K562 (cell line): ENCODE data around the gene PPP4R4. TPM values are rescaled to one million over a fixed set of nuclear protein-coding genes. Genes with fewer than 3 reads are reported as not detected.

Experiments
- ATAC-seq: fragments of 200-7000 bp; cut with Tn5 transposase; 3 replicates; pipeline ENCODE4 v1.9.1; 2020; ENCODE audit warnings: moderate library complexity
- BruUV-seq: library from RNA; stranded (reverse); fragments of 400-500 nt; replicated peaks from 2 replicates; lab custom pipeline; 2021; lab: Mats Ljungman, UMichigan
- CTCF ChIA-PET: fragments of 300-600 bp; formaldehyde crosslinking; extraction: SDS; loops from one replicate; lab custom pipeline; 2021; ENCODE audit warnings: low intra/inter-chr PET ratio; lab: Yijun Ruan, JAX
- POLR2A ChIA-PET: fragments of 300-600, 350-650 bp; sonication (Branson Sonifier 250); formaldehyde crosslinking; extraction: SDS; loops from one replicate; lab custom pipeline; 2021; ENCODE audit warnings: antibody characterized with exemption, inconsistent platforms; lab: Yijun Ruan, JAX
- DNase-seq, 4 experiments: peaks; one replicate each; pipeline versions ENCODE4 v3.0.0 to v3.0.0-alpha.2; 2011 to 2018; ENCODE audit warnings: low spot score in 3 of 4, mixed read lengths in 3 of 4; ENCODE audit errors: extremely low read depth in 1 of 4
- FAIRE-seq: peaks from 2 replicates; lab custom pipeline; 2011; peaks lifted over from hg19 to GRCh38; lab: Jason Lieb, UNC
- H2AFZ ChIP-seq: 2 replicates; pipeline ENCODE4 v1.6.0; 2011; ENCODE audit warnings: low read depth, low read length, control low read depth, inconsistent platforms
- H3K27ac ChIP-seq: fragments of 200-600 bp; 3 replicates; pipeline ENCODE4 v1.8.0; 2011; ENCODE audit warnings: low read depth, mild to moderate bottlenecking, control low read depth, inconsistent platforms, low read length, moderate library complexity, mixed read lengths; ENCODE audit errors: extremely low read depth
- H3K27me3 ChIP-seq, 2 experiments: fragments of 300-600 bp in 1 of 2; 2 replicates in 1 of 2; 3 replicates in 1 of 2; pipeline versions ENCODE4 v1.6.0 to v1.8.0; 2011; ENCODE audit warnings: inconsistent platforms in 2 of 2, low read length in 2 of 2, mild to moderate bottlenecking in 1 of 2, mixed read lengths in 1 of 2, moderate library complexity in 1 of 2; ENCODE audit not compliant: control insufficient read depth in 2 of 2, insufficient read depth in 2 of 2
- H3K36me3 ChIP-seq: fragments of 300-600 bp; 3 replicates; pipeline ENCODE4 v1.8.0; 2011; ENCODE audit warnings: mild to moderate bottlenecking, low read length, inconsistent platforms; ENCODE audit not compliant: control insufficient read depth, insufficient read depth
- H3K4me1 ChIP-seq, 2 experiments: fragments of 200-600 bp in 1 of 2; replicated peaks in 1 of 2; 2 replicates in 1 of 2; 3 replicates in 1 of 2; pipeline versions ENCODE4 v1.5.1 to v1.8.0; 2011; ENCODE audit warnings: inconsistent platforms in 2 of 2, low read length in 2 of 2, mild to moderate bottlenecking in 1 of 2, mixed read lengths in 1 of 2, moderate library complexity in 1 of 2; ENCODE audit not compliant: control insufficient read depth in 2 of 2, insufficient read depth in 2 of 2
- H3K4me2 ChIP-seq: 2 replicates; pipeline ENCODE4 v1.6.1; 2011; ENCODE audit warnings: low read length, control low read depth, inconsistent platforms, mixed read lengths; ENCODE audit not compliant: insufficient read depth
- H3K4me3 ChIP-seq: fragments of 200-600 bp; sonication (generic), shearing (Covaris generic); 2 replicates; pipeline ENCODE4 v1.5.1; 2016; ENCODE audit warnings: control low read depth, inconsistent platforms
- H3K79me2 ChIP-seq: fragments of 200-600 bp; 3 replicates; pipeline ENCODE4 v1.8.0; 2011; ENCODE audit warnings: low read length, inconsistent platforms; ENCODE audit not compliant: control insufficient read depth, insufficient read depth
- H3K9ac ChIP-seq, 2 experiments: 2 replicates each; pipeline versions ENCODE4 v1.6.0 to v1.6.1; 2011; ENCODE audit warnings: low read depth in 2 of 2, low read length in 2 of 2, control low read depth in 1 of 2, inconsistent platforms in 1 of 2, mild to moderate bottlenecking in 1 of 2, mixed read lengths in 1 of 2; ENCODE audit not compliant: insufficient read depth in 1 of 2
- H3K9me1 ChIP-seq: one replicate; pipeline ENCODE4 v1.6.0; 2011; ENCODE audit warnings: inconsistent platforms, mild to moderate bottlenecking, low read length, moderate library complexity; ENCODE audit not compliant: control insufficient read depth, insufficient read depth
- H3K9me3 ChIP-seq: replicated peaks from 2 replicates; pipeline ENCODE4 v1.5.1; 2011; ENCODE audit warnings: low read depth, low read length, inconsistent platforms; ENCODE audit not compliant: control insufficient read depth, insufficient read depth
- H4K20me1 ChIP-seq: replicated peaks from 2 replicates; pipeline ENCODE4 v1.6.1; 2011; ENCODE audit warnings: low read length, inconsistent platforms, mixed read lengths; ENCODE audit not compliant: control insufficient read depth, insufficient read depth
- ARID1B ChIP-seq: fragments of 450-650 bp; IDR thresholded peaks from 2 replicates; pipeline ENCODE4 v1.6.1; 2016; ENCODE audit warnings: antibody characterized with exemption, mild to moderate bottlenecking, inconsistent platforms
- KLF16 ChIP-seq: IDR thresholded peaks from 2 replicates; pipeline ENCODE4 v1.6.1; 2016; ENCODE audit warnings: antibody characterized with exemption
- MITF ChIP-seq: IDR thresholded peaks from 2 replicates; pipeline ENCODE4 v1.6.1; 2014; ENCODE audit warnings: antibody characterized with exemption
- ZNF124 ChIP-seq: sonication (generic); formaldehyde crosslinking; IDR thresholded peaks from 2 replicates; pipeline ENCODE4 v1.8.1; 2022; ENCODE audit warnings: missing genetic modification reagents
- ZNF79 ChIP-seq: fragments of 250-450 bp; sonication (Bioruptor Pico); IDR thresholded peaks from 2 replicates; pipeline ENCODE4 v1.4.0; 2020; ENCODE audit warnings: low read depth, mild to moderate bottlenecking, moderate library complexity
- ZSCAN32 ChIP-seq: fragments of 450-650 bp; formaldehyde crosslinking; IDR thresholded peaks from 2 replicates; pipeline ENCODE4 v1.4.0; 2020; ENCODE audit warnings: mild to moderate bottlenecking, moderate library complexity
- WGBS: fragments of 100-300 bp; shearing (Covaris generic); methylation state at CpG from one replicate; pipeline ENCODE4 v1.1.6; 2016; ENCODE audit warnings: low coverage, mixed read lengths; ENCODE audit not compliant: insufficient coverage; ENCODE audit errors: missing lambda C conversion rate; 5-methylcytosine and 5-hydroxymethylcytosine counted together
- in situ Hi-C: fragments of 300-500 bp; cut with MboI; formaldehyde crosslinking; loops from 4 replicates; pipeline ENCODE4 v1.15.0; 2018; ENCODE audit warnings: inconsistent platforms, mixed read lengths
- intact Hi-C: fragments of 100-400 bp; cut with micrococcal nuclease; formaldehyde crosslinking; loops from 2 replicates; pipeline ENCODE4 v1.14.2; 2022
- polyA plus RNA-seq, 8 experiments: library from polyadenylated mRNA; depleted of rRNA in 4 of 8; stranded (reverse) in 5 of 8; unstranded in 3 of 8; fragments of >200 nt; fragmentation: Nextera tagmentation in 2 of 8; fragmentation: Illumina TruSeq in 1 of 8; extraction: Ambion mirVana in 2 of 8; extraction: Trizol in 1 of 8; gene quantifications; 2 replicates each; pipeline versions ENCODE4 v1.2.1 to v1.2.3, GENCODE V29; 2011 to 2014; ENCODE audit warnings: inconsistent platforms in 1 of 8, missing spikeins in 1 of 8
- total RNA-seq, 7 experiments: library from RNA; depleted of rRNA in 6 of 7; stranded (reverse); fragments of >200 nt in 6 of 7; fragmentation: Illumina TruSeq in 2 of 7; extraction: Trizol in 2 of 7; gene quantifications; 2 replicates each; pipeline versions ENCODE4 v1.2.1 to v1.2.3, GENCODE V29; 2011 to 2021; ENCODE audit warnings: low replicate concordance in 1 of 7
- TF ChIP-seq, protein P1 (sequence below): sonication (generic); formaldehyde crosslinking; IDR thresholded peaks from 2 replicates; pipeline ENCODE4 v1.5.0; 2020; ENCODE audit warnings: missing genetic modification reagents
- TF ChIP-seq, protein P2 (sequence below): fragments of 450-650 bp; IDR thresholded peaks from 2 replicates; pipeline ENCODE4 v1.6.1; 2016

PPP4R4 gene
- total and polyA plus RNA-seq, 9 of the 15 experiments (the other 6 are each of a cell fraction or from before 2014, with no cell fraction given) = 0.11 to 0.26 TPM; not detected in 7

GRCh38 chr14:94145902-94146527 is 28.1 kb upstream of the PPP4R4 start (continued):
- TF ChIP-seq ZSCAN32 (no peak), ZNF79 (no peak), ARID1B (no peak), KLF16 (no peak), ZNF124 (CRISPR knock-in tag) (no peak)
- TF ChIP-seq, protein P1, sequence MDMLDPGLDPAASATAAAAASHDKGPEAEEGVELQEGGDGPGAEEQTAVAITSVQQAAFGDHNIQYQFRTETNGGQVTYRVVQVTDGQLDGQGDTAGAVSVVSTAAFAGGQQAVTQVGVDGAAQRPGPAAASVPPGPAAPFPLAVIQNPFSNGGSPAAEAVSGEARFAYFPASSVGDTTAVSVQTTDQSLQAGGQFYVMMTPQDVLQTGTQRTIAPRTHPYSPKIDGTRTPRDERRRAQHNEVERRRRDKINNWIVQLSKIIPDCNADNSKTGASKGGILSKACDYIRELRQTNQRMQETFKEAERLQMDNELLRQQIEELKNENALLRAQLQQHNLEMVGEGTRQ (CRISPR knock-in tag) = no peak

DNA sequence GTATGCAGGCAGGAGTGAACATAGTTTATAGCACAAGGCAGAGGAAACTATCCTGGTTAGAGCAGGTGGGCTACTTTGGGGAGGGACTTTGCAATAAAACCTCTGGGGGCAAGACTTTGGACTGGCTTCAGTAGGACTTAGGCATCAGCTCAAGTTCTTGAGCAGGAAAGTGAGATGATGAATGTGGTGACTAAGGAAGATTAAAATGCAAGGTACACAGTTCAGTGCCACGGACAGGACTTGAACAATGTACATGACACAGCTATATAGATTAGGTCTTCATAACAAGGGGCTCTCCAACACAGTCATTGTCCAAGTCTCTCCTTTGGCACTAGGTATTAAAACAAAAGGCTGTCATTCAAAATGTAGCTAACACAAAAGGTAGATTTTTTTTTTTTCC is 21.4 kb upstream of the PPP4R4 start:
- no peak overlapping the region for H3K4me3 ChIP-seq
- ATAC-seq (no peak), DNase-seq (no peak), FAIRE-seq (no peak)
- in situ Hi-C loops (no loop called here), intact Hi-C loops (no loop called here)
- H2AFZ ChIP-seq = no peak overlapping the region
- BruUV-seq = no TSS peak
- H3K27ac ChIP-seq = no peak overlapping the region
- H3K4me2 ChIP-seq = no peak overlapping the region
- ChIA-PET POLR2A (no interaction called here), CTCF (no interaction called here)
- no peaks in the 10 kb centered on the region for H4K20me1 ChIP-seq
- no peaks in the 10 kb centered on the region for H3K4me1 ChIP-seq
- no peaks in the 10 kb centered on the region for H3K9me3 ChIP-seq
- no peak for TF ChIP-seq MITF
- TF ChIP-seq, protein P2, sequence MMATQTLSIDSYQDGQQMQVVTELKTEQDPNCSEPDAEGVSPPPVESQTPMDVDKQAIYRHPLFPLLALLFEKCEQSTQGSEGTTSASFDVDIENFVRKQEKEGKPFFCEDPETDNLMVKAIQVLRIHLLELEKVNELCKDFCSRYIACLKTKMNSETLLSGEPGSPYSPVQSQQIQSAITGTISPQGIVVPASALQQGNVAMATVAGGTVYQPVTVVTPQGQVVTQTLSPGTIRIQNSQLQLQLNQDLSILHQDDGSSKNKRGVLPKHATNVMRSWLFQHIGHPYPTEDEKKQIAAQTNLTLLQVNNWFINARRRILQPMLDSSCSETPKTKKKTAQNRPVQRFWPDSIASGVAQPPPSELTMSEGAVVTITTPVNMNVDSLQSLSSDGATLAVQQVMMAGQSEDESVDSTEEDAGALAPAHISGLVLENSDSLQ = no peak
- no peaks in the 10 kb centered on the region for H3K36me3 ChIP-seq
- H3K9me1 ChIP-seq = no peaks in the 10 kb centered on the region
- no peaks in the 10 kb centered on the region for H3K27me3 ChIP-seq
- no peaks in the 10 kb centered on the region for H3K79me2 ChIP-seq
- WGBS = 0% methylated on average over 1 of the region's 1 CpG
- H3K9ac ChIP-seq = no peak overlapping the region
